Medulla oblongata (tissue), 1 donor: ENCODE results near the gene CLEC2B.

ENCODE experiments used
- DNase-seq: peaks from one replicate; pipeline ENCODE4 v3.0.0-alpha.2; 2015; ENCODE audit errors: extremely low spot score

The CLEC2B gene

GRCh38 chr12:9808504-9808903 is 60.6 kb downstream of the CLEC2B start:
- no peak for DNase-seq

- no peak for DNase-seq
Observed at GRCh38 chr12:9806714-9807113, 62.4 kb downstream of the CLEC2B start.

- no peak for DNase-seq
Observed at GRCh38 chr12:9805883-9806282, 63.3 kb downstream of the CLEC2B start.
